MCF 10A (cell line): ENCODE results near the gene CELA3B. TPM values are rescaled to one million over a fixed set of nuclear protein-coding genes. Genes with fewer than 3 reads are reported as not detected.

Experiments used
- BruUV-seq: library from RNA; stranded (reverse); fragments of 400-500 nt; replicated peaks from 2 replicates; lab custom pipeline; 2021; lab: Mats Ljungman, UMichigan
- CTCF ChIA-PET: fragments of 300-600 bp; sonication (Branson Sonifier 250); formaldehyde crosslinking; extraction: SDS; loops from one replicate; lab custom pipeline; 2021; ENCODE audit warnings: antibody characterized with exemption, inconsistent platforms; lab: Yijun Ruan, JAX
- POLR2A ChIA-PET: fragments of 300-600, 350-650 bp; sonication (Branson Sonifier 250); formaldehyde crosslinking; extraction: SDS; loops from one replicate; lab custom pipeline; 2020; ENCODE audit warnings: antibody characterized with exemption, inconsistent platforms; lab: Yijun Ruan, JAX
- DNase-seq: peaks from one replicate; pipeline ENCODE4 v3.0.0-alpha.2; 2018; ENCODE audit not compliant: unreplicated experiment
- H3K27ac Mint-ChIP-seq: one replicate; pipeline ENCODE4 v1.8.0; 2022; ENCODE audit warnings: mild to moderate bottlenecking, low read depth, mixed read lengths; ENCODE audit not compliant: unreplicated experiment
- H3K27me3 Mint-ChIP-seq: one replicate; pipeline ENCODE4 v1.8.0; 2022; ENCODE audit warnings: mixed read lengths; ENCODE audit not compliant: insufficient read depth, unreplicated experiment
- H3K36me3 Mint-ChIP-seq: one replicate; pipeline ENCODE4 v1.8.0; 2022; ENCODE audit warnings: mild to moderate bottlenecking, moderate library complexity, mixed read lengths; ENCODE audit not compliant: insufficient read depth, unreplicated experiment
- H3K4me1 Mint-ChIP-seq: one replicate; pipeline ENCODE4 v1.8.0; 2022; ENCODE audit warnings: mixed read lengths; ENCODE audit not compliant: insufficient read depth, unreplicated experiment
- H3K4me3 Mint-ChIP-seq: one replicate; pipeline ENCODE4 v1.8.0; 2022; ENCODE audit warnings: mild to moderate bottlenecking, moderate library complexity, mixed read lengths; ENCODE audit not compliant: unreplicated experiment
- H3K9me3 Mint-ChIP-seq: one replicate; pipeline ENCODE4 v1.8.0; 2022; ENCODE audit warnings: mixed read lengths; ENCODE audit not compliant: unreplicated experiment
- intact Hi-C: fragments of 100-400 bp; cut with micrococcal nuclease; formaldehyde crosslinking; loops from 2 replicates; pipeline ENCODE4 v1.14.1; 2022
- total RNA-seq: library from RNA; stranded (reverse); gene quantifications from 2 replicates; pipeline ENCODE4 v1.2.3, GENCODE V29; 2022
- TF ChIP-seq, protein P1 (sequence below): fragments of 200-600 bp; IDR thresholded peaks from one replicate; pipeline ENCODE4 v1.8.0; 2022; ENCODE audit warnings: antibody characterized with exemption, mild to moderate bottlenecking; ENCODE audit not compliant: unreplicated experiment

The CELA3B gene
- total RNA-seq, 1 experiment from 2014 or later: not detected

GRCh38 chr1:21935393-21935804 lies 41.4 kb upstream of the CELA3B start:
- ChIA-PET POLR2A (interaction anchor here (0.6 to 12.7 kb wide), 6 partner anchors 9 to 170 kb away, joined by 4 to 219 read pairs (median 6); partner anchors contain the start of gene USP48), CTCF (interaction anchor here (0.6 to 1.9 kb wide), 2 partner anchors 22 to 72 kb away, joined by 3 to 6 read pairs; no protein-coding TSS in a partner anchor)
- intact Hi-C loops: loop anchor here (5.0 kb wide), 1 partner anchor 153 kb away; the partner anchor contains the start of gene USP48
- Mint-ChIP-seq H3K36me3 (peaks cover 5% of the 10 kb centered on the region), H3K9me3 (no peaks in the 10 kb centered on the region), H3K4me3 (peak overlapping the region; percentile 78), H3K27me3 (no peaks in the 10 kb centered on the region), H3K4me1 (peaks cover 65% of the 10 kb centered on the region), H3K27ac (peak overlapping the region; percentile 89)
- TF ChIP-seq, protein P1, sequence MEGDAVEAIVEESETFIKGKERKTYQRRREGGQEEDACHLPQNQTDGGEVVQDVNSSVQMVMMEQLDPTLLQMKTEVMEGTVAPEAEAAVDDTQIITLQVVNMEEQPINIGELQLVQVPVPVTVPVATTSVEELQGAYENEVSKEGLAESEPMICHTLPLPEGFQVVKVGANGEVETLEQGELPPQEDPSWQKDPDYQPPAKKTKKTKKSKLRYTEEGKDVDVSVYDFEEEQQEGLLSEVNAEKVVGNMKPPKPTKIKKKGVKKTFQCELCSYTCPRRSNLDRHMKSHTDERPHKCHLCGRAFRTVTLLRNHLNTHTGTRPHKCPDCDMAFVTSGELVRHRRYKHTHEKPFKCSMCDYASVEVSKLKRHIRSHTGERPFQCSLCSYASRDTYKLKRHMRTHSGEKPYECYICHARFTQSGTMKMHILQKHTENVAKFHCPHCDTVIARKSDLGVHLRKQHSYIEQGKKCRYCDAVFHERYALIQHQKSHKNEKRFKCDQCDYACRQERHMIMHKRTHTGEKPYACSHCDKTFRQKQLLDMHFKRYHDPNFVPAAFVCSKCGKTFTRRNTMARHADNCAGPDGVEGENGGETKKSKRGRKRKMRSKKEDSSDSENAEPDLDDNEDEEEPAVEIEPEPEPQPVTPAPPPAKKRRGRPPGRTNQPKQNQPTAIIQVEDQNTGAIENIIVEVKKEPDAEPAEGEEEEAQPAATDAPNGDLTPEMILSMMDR: no peak
- no TSS peak for BruUV-seq
- no peak for DNase-seq

- peaks cover 61% of the 10 kb centered on the region for H3K4me1 Mint-ChIP-seq
Measured at GRCh38 chr1:21935891-21936365, 40.9 kb upstream of the CELA3B start.

GRCh38 chr1:21936366-21937031 lies 40.3 kb upstream of the CELA3B start:
- no peak for DNase-seq
- TF ChIP-seq, protein P1: no peak
- POLR2A ChIA-PET: interaction anchor here (0.6 to 12.7 kb wide), 11 partner anchors 12 to 171 kb away, joined by 3 to 219 read pairs (median 6); partner anchors contain the start of genes CDC42 and USP48
- TSS peak; percentile 24 for BruUV-seq
- Mint-ChIP-seq H3K4me1 (peaks cover 61% of the 10 kb centered on the region), H3K4me3 (peak overlapping the region; percentile 78), H3K27ac (peak overlapping the region; percentile 89), H3K36me3 (no peaks in the 10 kb centered on the region), H3K9me3 (no peaks in the 10 kb centered on the region), H3K27me3 (no peaks in the 10 kb centered on the region)
- CTCF ChIA-PET: interaction anchor here (1.9 kb wide), 1 partner anchor 21 kb away, joined by 6 read pairs; no protein-coding TSS in a partner anchor
- intact Hi-C loops: loop anchor here (5.0 kb wide), 1 partner anchor 154 kb away; the partner anchor contains the start of gene USP48

More at GRCh38 chr1:21935891-21936365, 40.9 kb upstream of the CELA3B start:
- Mint-ChIP-seq H3K27ac (peak overlapping the region; percentile 89), H3K36me3 (no peaks in the 10 kb centered on the region), H3K9me3 (no peaks in the 10 kb centered on the region), H3K27me3 (no peaks in the 10 kb centered on the region), H3K4me3 (peak overlapping the region; percentile 78)
- DNase-seq: peak; percentile 45
- ChIA-PET CTCF (interaction anchor here (1.9 kb wide), 1 partner anchor 21 kb away, joined by 6 read pairs; no protein-coding TSS in a partner anchor), POLR2A (interaction anchor here (0.6 to 12.7 kb wide), 9 partner anchors 12 to 171 kb away, joined by 3 to 219 read pairs (median 6); partner anchors contain the start of gene USP48)
- BruUV-seq: no TSS peak
- intact Hi-C loops: loop anchor here (5.0 kb wide), 1 partner anchor 154 kb away; the partner anchor contains the start of gene USP48
- TF ChIP-seq, protein P1: no peak

DNA sequence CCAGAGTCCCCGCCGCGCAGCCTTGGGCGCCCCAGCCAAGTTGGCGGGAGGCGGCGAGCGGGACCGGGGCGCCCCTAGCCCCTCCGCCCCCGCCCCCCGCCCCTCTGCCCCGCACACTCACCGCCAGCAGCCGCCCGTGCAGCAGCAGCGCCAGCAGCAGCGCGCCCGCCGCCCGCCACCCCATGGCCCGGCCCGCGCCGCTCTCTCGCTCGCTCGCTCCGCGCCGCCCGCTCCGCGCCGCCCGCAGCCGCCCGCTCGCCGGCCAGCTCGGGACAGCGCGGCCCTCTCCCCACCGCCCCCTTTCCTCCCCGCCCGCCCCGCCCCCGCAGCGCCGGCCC lies 39.8 kb upstream of the CELA3B start, which contains the start of gene HSPG2:
HSPG2 (minus strand) TSS at position 277 of the 338 bp plus-strand sequence; CDS start at position 184, 93 bp downstream.
- Mint-ChIP-seq H3K4me1 (peaks cover 56% of the 10 kb centered on the region), H3K36me3 (no peaks in the 10 kb centered on the region), H3K27me3 (no peaks in the 10 kb centered on the region), H3K9me3 (no peaks in the 10 kb centered on the region), H3K27ac (peak within 1 kb of the TSS; percentile 89), H3K4me3 (peak within 1 kb of the TSS; percentile 78)
- TF ChIP-seq, protein P1: no peak
- BruUV-seq: no TSS peak
- intact Hi-C loops: loop anchor here (5.0 kb wide), 1 partner anchor 155 kb away; the partner anchor contains the start of gene USP48
- no peak for DNase-seq
- ChIA-PET CTCF (interaction anchor here (0.6 to 4.4 kb wide), 3 partner anchors 19 to 160 kb away, joined by 3 to 22 read pairs (median 6); no protein-coding TSS in a partner anchor), POLR2A (interaction anchor here (0.6 to 12.7 kb wide), 9 partner anchors 11 to 154 kb away, joined by 3 to 219 read pairs (median 6); partner anchors contain the start of genes CDC42 and USP48)
